Midbrain (tissue), 1 donor: ENCODE data around the gene CERS6.
"Not testable (repeated sequence)": the region's sequence is repeated elsewhere in the genome, so short reads cannot be mapped to it uniquely, and the experiment has no call there.

ENCODE experiments used
- DNase-seq: peaks from one replicate; lab custom pipeline; 2025; lab: John Stamatoyannopoulos, UW

The CERS6 gene

DNA sequence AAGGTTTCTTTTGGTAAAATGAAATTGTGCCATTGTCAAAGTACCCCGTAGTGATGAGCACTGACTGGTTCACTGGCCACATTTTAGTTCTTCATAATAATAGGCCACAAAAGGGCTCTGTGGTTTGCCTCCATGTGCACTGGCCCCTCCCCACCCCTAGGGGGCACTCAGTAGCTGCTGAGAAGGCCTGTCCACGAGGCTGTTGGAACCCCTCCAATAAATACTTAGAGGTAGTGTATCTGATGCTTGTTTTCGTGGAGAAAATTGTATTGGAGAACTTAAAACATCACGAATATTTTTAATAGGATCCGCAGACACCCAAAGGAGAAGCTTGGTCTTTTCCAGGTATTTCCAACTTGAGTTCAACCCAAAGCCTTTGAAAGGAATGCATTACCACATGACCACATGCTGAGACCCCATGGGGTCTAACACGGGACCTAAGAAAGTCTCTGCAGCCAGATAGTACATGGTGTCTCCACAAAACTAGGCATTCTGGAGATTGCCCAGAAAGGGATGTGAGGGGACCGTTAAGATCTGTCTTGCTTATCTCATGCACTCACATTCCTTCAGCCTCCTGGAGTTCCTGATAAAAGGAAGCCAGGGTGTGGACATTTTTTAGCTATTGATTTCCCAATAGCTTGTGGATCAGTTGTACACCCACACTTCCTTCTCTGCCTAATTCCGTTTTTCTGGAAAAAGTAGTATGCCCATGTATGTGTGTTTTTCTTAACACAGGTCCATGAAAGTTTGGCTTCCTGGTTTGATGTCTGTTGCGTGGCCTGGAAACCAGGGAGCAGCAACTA lies 317.8 kb downstream of the CERS6 start:
- peak; percentile 21 for DNase-seq

DNA sequence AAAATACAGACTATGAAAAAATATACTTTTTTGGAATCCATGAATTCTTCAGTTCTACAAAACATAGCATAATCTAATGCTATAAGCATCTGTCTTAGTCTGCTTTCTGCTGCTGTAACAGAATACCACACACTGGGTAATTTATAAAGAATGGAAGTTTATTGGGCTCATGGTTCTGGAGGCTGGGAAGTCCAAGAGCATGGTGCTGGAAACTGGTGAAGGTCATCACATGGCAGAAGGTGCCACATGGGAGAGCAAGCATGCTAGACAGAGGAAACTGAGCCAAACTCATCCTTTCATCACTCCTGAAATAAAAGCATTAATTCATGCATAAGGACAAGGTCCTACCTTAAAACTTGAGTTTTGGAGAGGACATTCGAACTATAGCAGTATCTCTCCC lies 319.8 kb downstream of the CERS6 start:
- DNase-seq = no peak

DNA sequence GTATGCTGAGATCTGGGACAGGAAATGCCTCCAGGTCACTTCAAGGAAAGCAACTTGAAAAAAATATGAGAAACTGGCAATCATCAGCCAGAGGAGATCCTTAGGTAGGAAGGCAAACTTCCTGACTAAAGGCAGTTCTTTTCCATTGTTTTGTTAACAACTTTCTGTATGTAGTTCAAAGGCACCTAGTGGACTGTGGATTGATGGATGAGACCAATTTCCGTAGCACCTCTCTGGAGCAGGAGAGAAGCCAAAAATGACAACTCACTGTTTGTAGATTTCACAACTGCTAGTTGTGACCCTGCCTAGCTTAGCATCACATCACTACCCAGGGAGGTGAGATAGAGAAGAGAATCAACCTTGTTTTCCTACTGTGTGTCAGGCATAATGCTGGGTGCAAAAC lies 324.6 kb downstream of the CERS6 start:
- DNase-seq = no peak

DNA sequence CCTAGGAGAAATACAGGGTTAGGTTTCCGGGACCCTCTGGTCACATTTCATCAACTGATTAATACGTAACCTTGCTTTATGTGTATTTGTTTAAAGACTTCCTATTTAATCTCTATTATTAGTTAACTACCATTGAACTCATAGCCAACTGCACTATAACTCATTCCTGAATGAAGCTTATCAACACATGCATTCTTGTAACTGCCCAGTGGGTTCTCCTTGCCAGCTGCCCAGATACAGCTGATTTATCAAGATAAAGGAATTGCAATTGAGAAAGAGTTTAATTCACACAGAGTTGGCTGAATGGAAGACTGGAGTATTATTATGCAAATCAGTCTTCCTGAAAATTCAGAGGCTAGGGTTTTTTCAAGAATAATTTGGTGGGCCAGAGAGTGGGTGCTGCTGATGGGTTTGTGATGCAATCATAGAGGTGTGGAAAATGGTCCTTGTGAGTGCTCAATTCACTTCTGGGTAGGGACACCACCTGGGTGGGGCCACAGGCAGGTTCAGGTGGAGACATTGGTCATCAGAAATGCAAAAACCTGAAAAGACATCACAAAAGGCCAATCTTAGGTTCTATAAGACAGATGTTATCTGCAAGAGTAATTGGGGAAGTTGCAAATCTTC lies 325.2 kb downstream of the CERS6 start:
- no peak for DNase-seq

DNA sequence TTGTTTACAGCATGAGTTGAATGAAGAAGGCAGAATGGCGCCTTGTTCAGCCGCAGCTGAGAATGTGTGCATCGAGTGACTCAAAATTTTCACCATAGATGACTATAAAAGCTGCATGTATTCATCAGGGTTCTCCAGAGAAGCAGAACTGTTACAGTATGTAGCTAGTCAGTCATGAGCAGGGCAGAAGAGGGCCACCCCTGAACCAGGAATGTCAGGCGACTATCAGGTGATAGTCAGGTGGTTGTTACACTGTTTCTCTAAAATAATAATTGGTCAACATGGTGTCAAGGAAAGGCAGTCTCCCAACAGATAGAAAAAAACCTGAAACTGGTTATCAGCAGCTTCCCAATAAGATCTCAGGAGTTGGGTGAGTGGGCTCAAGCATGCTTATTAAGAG lies 326.2 kb downstream of the CERS6 start:
- no peak for DNase-seq

DNA sequence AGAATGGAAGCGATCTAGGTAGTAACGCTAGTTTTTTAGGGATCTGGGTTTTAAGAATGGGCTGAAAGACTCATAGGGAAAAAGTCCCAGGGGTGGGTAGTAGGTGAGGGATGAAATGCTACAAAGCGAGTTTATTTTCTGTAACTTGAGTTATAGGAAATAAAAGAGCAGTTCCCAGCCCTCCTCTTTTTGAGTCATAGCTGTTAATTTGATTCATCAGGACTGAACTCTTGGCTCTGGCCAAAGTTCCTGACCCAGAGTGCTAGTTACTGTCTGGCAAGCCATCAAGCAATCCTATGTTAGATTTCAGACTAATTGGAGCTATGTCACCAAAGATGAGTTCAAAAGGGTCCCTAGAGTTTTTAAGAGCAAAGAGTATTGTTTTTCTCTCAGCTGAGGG lies 328.9 kb downstream of the CERS6 start:
- DNase-seq = no peak

DNA sequence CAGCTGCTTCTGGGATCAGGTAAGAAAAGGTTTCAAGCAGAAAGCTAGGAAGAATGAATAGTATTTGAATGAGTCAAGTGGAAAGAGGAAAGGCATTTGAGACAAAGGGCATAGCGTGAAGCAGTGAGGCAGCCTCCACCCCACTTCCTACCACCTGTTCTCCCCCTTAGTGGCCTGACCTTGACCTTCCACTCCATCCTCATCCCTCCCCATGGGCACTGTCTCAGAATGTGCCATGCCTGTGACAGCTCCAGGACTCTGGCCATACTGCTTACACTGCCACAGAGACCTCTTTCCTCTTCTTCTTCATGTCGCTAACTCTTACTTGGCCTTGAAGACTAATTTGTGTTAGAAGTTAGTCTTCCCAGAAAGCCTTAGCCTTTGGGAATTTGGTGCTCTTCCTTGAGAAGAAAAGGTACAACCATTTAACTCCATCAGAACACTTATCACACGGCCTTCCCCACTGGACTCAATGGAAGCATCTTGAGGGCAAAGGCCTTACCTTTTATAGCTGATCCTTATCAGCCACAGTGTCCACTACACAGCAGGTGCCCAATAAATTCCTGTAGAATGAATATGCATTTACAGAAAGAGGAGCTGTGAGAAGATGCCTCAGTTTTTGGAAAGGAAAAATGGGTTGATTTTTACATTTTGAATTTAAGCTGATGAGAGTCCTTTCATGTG lies 331.2 kb downstream of the CERS6 start:
- no peak for DNase-seq

DNA sequence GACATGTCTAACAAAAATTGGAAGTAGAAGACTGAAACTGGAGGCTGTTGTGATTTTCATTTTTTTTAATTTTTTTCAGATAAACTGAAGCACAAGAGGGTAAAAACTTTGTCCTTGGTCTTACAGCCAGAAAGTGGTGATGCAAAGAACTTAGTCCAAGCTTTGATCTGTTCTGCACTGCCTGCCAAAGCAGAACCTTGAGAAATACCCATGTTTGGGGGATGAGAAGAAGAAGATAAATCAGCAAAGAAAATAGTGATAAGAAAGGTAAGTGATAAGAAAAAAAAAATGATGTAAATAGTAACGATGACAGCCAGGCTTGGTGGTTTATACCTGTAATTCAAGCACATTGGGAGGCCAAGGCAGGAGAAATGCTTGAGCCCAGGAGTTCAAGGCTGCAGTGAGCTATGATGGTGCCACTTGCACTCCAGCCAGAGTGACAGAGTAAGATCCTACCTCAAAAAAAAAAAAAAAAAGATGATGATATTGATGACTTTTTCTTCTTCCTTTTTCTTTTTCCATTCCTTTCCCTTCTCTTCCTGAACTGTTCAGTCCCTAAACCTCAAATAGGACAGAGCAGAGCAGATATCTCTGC lies 331.8 kb downstream of the CERS6 start:
- no peak for DNase-seq

DNA sequence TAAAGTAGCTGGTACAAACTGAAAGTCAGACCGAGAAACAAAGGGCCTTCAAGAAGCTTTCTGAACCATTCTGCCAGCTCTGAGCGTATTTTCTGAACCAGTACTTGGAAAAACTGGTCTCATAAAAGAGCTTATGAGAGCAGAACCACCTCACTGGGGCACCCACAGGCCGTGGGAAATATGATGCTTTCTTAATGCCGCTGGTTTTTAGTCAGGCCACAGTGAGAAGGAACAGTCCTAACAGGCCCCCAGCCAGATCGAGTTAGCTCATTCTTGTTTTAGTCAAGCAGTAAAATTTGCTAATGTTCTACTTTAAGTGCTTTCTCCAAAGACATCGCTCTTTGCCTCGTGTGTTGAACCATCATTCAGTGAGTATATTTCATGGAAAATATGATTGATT lies 333.7 kb downstream of the CERS6 start:
- no peak for DNase-seq

DNA sequence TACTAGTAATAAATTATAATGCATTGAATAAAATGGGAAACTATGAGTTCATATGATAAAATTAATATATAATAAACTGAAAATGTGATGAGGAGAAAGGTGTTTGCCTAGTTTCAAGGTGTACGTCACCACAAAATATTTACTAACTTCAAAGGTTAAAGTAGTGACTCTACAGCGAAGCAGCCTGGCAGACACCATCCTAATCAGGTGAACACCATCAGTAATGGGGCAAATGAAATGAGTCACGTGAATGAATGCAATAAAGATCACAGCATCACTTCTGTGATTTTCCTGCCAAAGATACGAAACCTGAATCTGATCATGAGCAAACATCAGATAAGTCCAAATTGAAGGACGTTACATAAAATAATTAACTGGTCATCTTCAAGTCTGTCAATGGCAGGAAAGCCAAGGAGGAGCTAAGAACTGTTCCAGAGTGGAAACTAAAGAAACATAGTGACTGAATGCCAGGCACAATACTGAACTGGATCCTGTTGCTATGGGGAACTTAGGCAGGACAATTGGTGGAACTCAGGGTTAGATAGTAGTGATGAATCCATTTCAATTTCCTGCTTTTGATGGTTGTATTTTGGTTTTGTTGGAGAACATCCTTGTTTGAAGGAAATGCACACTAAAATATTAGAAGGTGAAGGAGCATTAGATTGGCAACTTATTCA lies 334.3 kb downstream of the CERS6 start:
- no peak for DNase-seq

DNA sequence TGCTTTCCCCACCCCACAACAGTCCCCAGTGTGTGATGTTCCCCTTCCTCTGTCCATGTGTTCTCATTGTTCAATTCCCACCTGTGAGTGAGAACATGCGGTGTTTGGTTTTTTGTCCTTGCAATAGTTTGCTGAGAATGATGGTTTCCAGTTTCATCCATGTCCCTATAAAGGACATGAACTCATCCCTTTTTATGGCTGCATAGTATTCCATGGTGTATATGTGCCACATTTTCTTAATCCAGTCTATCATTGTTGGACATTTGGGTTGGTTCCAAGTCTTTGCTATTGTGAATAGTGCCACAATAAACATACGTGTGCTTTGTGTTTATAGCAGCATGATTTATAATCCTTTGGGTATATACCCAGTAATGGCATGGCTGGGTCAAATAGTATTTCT lies 335.1 kb downstream of the CERS6 start:
- not testable (repeated sequence) for DNase-seq

DNA sequence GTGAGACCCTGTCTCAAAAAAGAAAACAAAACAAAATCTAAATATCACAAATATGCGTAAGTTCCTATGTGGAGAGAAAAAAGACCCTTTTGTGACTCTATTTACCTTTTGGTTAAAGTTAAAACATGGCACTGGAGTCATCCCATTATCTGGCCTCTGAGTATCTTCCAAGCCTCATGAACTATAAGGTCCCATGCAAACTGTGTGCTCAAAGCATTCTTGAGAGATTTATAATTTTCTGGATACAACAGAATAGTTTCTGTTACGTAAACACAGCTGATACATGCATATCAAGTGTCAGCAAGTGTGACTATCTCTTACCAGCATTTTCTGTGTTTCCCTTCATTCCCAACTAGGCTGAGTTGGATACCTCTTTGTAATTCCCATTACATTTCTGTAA lies 337.5 kb downstream of the CERS6 start:
- no peak for DNase-seq

DNA sequence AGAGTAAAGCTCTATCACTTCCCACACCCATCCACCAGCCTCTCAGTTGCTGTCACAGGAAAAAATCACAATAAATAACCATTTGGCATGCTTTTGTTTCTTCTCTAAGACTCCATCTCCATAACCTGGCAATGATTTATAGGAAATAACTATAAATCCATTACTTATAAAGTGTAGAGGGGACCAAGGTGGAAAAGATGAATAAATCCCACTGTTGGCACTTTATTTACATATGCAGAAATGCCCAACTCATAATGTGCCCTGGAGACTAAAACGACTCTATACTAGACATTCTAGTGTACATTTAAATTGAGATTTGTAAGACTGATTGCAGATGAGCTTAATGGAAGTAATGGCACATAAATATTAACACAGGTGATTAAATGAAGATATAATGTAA lies 338.9 kb downstream of the CERS6 start:
- DNase-seq = no peak

DNA sequence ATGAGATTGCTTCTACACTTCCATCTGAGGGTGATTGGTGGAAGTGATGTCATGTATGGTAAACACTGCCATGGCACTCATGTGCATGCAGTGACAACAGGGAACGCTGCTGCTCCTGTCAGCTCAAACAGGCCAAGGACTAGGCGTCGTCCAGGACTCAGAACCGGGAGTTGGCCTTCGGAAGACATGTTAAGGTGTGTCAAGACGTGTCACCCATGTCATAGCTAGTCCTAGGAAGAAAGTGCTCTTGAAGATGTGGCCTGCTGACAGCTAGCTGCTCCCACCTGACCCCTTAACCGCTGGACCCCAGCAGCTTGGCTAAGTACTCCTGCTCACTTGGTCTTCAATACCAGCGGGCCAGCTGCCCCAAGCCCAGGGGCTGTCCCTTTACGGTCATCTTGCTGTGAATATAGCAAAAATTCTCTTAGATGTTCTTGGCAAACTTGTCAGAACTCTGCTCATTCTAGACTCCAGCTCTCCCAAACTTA lies 340.1 kb downstream of the CERS6 start:
- no peak for DNase-seq

DNA sequence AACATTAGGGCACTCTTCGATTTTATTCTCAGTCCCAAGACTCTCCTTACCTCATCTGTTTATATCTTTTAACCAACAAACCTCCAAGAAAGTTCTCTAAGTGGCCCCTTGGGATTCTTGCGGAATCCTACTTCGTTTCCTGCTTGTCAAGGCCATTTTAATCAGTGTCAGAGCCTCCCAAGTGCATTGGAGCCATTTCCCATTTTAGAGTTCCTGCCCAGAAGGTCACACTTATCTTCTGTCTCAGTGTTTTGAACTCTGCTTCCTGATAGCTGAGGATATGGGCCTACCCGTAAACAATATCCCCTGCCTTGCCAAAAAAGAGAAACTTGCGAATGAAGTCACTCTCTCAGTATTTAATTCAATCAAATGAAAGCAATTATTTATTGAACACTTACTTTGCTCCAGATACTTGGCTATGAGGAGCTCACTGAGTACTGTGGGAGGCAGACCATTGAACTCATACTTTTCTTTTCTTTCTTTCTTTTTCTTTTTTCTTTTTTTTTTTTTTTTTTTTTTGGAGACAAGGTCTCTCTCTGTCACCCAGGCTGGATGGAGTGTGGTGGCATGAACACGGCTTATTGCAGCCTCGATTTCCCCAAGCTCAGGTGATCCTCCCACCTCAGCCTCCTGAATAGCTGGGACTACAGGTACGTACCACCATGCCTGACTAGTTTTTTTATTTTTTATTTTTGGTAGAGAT lies 340.7 kb downstream of the CERS6 start:
- DNase-seq = no peak

DNA sequence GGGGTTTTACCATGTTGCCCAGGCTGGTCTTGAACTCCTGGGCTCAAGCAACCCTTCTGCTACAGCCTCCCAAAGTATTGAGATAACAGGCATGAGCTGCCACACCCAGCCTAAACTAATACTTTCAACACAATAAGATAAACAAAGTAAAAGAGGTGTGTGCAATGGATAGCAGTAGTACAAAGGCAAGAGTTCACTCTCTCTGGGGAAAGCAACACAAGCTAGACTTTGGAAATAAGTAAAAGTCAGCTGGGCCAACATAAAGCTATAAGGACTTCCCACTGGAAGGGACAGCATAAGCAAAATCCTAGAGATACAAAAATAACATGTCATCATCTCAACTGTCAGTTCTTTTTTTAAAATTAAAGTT lies 341.2 kb downstream of the CERS6 start:
- DNase-seq = no peak

DNA sequence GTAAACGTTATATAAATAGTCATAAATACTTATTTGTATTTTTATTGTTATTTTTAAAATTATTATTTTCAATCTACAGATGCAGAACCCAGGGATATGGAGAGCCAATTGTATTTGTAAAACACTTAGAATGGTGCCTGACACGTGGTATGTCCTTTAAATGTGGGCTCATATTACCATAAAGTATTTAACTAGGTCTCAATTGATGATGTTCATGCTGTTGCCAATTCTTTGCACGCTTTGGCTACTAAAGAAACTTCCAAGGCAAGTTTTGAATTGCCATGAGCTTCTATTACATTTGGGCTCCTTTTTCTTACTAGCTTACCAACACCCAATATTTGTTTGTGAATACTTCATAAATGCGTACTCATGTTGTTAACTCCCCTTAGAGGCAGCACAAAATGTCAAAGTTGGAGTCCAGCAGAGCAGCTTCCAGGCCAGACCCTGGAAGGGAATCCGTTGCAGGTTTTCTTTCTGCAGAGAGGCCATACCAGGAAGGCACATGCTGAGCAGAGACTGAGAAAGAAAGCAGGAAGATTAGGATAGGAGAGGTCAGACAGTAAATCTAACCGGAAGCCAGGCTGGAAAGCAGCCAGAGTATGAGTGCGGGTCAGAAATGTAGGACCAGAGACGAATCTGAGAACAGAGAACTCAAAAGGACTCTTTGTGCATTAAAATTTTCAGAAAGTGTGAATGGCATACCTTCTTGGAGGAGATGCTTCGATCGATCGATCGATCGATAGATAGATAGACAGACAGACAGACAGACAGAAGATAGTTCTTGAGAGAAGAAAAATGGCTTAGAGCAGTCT lies 342.2 kb downstream of the CERS6 start:
- DNase-seq = no peak

DNA sequence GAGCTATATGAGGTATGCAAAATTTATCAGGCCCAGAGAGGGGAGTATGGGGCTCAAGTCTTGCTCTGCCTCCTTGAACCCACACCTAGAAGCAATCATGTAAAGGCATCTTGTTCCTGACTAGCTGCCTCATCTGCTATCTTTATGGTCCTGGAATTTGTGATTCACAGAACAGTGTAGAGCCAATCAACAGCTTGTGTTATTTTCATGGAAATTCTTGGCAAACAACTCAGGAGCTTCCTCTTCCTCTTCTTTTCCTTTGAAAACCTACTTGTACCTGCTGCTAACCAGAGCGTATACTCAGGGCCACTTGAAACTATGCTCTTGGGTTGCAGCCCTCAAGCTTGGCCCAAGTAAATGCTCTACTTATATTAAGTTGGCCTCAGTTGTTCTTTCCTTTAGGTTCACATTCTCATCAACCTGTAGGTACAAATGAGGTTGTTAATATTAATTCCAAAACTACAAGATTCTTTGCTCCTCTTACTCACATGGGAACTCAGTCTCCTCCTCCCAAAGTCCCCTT lies 342.9 kb downstream of the CERS6 start:
- no peak for DNase-seq

DNA sequence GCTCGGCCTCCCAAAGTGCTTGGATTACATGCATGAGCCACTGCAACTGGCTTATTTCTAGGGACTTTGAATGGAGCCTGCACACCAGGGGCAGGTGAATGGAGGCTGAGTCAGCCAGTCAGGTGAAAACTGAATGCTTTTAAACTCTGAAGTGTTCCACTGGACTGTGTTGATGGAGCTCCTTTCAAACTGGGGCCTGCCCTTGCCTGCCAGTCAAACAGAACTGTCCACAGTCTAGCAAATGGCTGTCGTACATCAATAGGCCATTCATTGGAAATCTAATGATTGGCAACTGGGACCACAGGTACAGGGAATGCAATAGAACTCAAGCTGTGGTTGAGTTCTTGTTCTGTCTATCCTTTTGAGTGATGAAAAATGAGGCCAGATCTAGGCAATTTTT lies 345.4 kb downstream of the CERS6 start:
- no peak for DNase-seq
